Germinal center (tissue), 1 donor: ENCODE results near the gene ROBO2.

Experiments
- DNase-seq: peaks from one replicate; pipeline ENCODE4 v3.0.0; 2012; ENCODE audit warnings: mixed read lengths, low spot score

The ROBO2 gene

GRCh38 chr3:77189258-77189657 is 149.4 kb downstream of the ROBO2 start:
- no peak for DNase-seq

GRCh38 chr3:77189684-77190083 is 149.8 kb downstream of the ROBO2 start:
- DNase-seq: no peak

- DNase-seq: no peak
These were observed 150.5 kb downstream of the ROBO2 start for GRCh38 chr3:77190374-77190773.

GRCh38 chr3:77191014-77191413 is 151.1 kb downstream of the ROBO2 start:
- DNase-seq: no peak

- no peak for DNase-seq
These were observed 151.7 kb downstream of the ROBO2 start for GRCh38 chr3:77191640-77192039.

- DNase-seq: no peak
These were observed 156.1 kb downstream of the ROBO2 start for GRCh38 chr3:77195766-77196545.

GRCh38 chr3:77197408-77197807 is 157.5 kb downstream of the ROBO2 start:
- no peak for DNase-seq

- no peak for DNase-seq
These were observed 164.0 kb downstream of the ROBO2 start for GRCh38 chr3:77203851-77204250.

GRCh38 chr3:77204788-77205187 is 164.9 kb downstream of the ROBO2 start:
- no peak for DNase-seq

GRCh38 chr3:77207753-77208152 is 167.9 kb downstream of the ROBO2 start:
- DNase-seq: no peak

GRCh38 chr3:77222701-77223100 is 182.8 kb downstream of the ROBO2 start:
- no peak for DNase-seq

- no peak for DNase-seq
These were observed 187.7 kb downstream of the ROBO2 start for GRCh38 chr3:77227567-77227966.

GRCh38 chr3:77232557-77232956 is 192.7 kb downstream of the ROBO2 start:
- DNase-seq: no peak

GRCh38 chr3:77234004-77234403 is 194.1 kb downstream of the ROBO2 start:
- DNase-seq: no peak

GRCh38 chr3:77236118-77236517 is 196.2 kb downstream of the ROBO2 start:
- no peak for DNase-seq

GRCh38 chr3:77240072-77240650 is 200.3 kb downstream of the ROBO2 start:
- DNase-seq: no peak

- DNase-seq: no peak
These were observed 202.5 kb downstream of the ROBO2 start for GRCh38 chr3:77242371-77242770.

GRCh38 chr3:77244981-77245380 is 205.1 kb downstream of the ROBO2 start:
- no peak for DNase-seq

GRCh38 chr3:77247061-77247460 is 207.2 kb downstream of the ROBO2 start:
- DNase-seq: no peak

- no peak for DNase-seq
These were observed 207.9 kb downstream of the ROBO2 start for GRCh38 chr3:77247817-77248216.

GRCh38 chr3:77248420-77248819 is 208.5 kb downstream of the ROBO2 start:
- no peak for DNase-seq

- DNase-seq: no peak
These were observed 211.2 kb downstream of the ROBO2 start for GRCh38 chr3:77251136-77251535.

GRCh38 chr3:77254967-77255831 is 215.3 kb downstream of the ROBO2 start:
- DNase-seq: peak; percentile 5
